ENCODE measurements around the gene TMEM229B.
A peak's percentile ranks its signal among the peaks of the same experiment; 100 is the strongest.

TMEM229B gene

DNA sequence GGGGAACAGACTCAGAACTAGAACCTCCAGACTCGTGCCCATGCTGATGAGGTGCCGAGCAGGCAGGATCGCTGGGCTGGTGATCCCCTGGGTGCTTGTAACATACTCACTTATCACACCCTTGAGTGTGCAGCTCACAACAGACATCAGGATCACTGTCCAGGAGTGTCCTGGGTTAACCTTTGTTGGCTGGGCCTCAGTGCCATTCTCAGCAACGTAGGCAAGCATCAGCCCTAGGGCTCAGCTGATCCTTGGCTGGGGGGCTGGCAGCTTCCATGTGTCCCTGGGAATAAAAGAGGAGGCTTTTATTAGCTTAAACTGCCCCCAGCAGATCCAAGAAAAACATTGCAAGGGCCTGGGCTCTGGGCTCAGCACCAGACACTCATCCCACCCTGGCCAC is 1.6 kb downstream of the TMEM229B start:
- no peak for DNase-seq (ENCODE audit: low read depth, low spot score)
- in situ Hi-C loops (cut with HindIII; ENCODE audit: low sequenced_read_pairs): no loop called here
- TF ChIP-seq, protein P1, sequence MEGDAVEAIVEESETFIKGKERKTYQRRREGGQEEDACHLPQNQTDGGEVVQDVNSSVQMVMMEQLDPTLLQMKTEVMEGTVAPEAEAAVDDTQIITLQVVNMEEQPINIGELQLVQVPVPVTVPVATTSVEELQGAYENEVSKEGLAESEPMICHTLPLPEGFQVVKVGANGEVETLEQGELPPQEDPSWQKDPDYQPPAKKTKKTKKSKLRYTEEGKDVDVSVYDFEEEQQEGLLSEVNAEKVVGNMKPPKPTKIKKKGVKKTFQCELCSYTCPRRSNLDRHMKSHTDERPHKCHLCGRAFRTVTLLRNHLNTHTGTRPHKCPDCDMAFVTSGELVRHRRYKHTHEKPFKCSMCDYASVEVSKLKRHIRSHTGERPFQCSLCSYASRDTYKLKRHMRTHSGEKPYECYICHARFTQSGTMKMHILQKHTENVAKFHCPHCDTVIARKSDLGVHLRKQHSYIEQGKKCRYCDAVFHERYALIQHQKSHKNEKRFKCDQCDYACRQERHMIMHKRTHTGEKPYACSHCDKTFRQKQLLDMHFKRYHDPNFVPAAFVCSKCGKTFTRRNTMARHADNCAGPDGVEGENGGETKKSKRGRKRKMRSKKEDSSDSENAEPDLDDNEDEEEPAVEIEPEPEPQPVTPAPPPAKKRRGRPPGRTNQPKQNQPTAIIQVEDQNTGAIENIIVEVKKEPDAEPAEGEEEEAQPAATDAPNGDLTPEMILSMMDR (IDR thresholded peaks at IDR 0.05; ENCODE audit: low read depth, low read length): no peak
- no peak overlapping the region for H3K4me3 ChIP-seq (ENCODE audit: low read depth, low read length)

DNA sequence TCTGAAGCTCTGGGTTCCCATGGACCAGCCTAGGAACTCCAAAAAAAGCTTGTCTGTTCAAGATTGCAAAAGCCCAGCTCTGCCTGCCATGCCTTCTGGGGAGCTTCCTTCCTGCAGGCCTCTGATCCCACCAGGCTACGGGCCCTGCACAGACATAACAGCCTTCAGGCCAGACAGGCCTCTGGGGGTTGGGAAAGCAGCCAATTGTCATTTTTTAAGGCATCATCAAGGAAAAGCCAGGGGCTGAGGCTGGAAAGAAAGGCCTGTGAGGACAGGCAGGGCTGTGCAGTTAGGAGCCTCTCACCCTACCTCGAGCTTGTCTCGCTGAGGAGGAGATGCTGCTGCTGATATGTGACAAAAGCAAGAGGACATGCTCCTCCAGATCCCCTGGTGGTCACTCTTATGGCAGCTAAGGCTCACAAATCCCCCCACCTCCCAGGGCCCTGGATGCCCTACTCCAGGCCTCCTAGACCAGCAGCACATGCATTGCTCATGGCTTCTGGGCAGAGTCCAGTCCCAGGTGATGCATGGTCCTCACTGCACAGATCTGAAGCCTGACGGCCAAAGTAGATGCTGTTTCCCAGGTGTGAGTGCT is 2.9 kb downstream of the TMEM229B start:
- peak; percentile 19 for DNase-seq (ENCODE audit: low read depth, low spot score)
- H3K4me3 ChIP-seq (ENCODE audit: low read depth, low read length): no peak overlapping the region
- TF ChIP-seq, protein P1 (IDR thresholded peaks at IDR 0.05; ENCODE audit: low read depth, low read length): no peak
- in situ Hi-C loops (cut with HindIII; ENCODE audit: low sequenced_read_pairs): no loop called here

DNA sequence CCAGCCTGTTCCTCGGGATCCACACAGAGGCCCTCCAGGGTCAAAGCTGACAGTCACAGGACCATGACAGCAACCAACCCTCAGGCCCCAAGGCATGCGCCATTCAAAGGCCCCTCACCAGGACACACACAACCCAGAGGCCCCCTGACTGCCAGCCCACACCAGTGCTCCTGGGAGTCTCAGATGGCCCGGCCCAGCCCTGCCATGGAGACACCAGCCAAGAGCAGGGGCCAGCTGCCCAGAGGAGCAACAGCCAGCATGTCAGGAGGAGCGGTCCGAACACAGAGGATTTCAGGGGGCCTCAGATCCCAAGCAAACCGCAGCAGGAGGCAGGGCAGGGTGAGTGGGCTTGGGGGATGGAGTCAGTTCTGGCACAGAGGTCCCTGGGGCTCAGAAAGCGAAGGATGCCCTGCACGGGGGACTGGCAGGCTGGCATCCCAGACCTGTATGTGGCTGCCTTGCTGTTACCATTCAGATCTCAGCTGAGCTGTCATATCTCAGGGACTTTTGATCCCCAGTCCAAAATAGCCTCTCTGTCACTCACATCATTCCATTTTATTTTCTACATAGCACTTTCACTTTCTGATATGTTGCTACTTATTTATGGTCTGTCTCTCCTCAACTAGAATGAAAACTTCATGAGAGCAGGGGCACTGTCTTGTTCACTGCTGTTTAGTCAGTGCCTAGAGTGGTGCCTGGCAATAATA is 4.8 kb downstream of the TMEM229B start:
- TF ChIP-seq, protein P1 (IDR thresholded peaks at IDR 0.05; ENCODE audit: low read depth, low read length): no peak
- DNase-seq (ENCODE audit: low read depth, low spot score): no peak
- in situ Hi-C loops (cut with HindIII; ENCODE audit: low sequenced_read_pairs): no loop called here
- no peak overlapping the region for H3K4me3 ChIP-seq (ENCODE audit: low read depth, low read length)

DNA sequence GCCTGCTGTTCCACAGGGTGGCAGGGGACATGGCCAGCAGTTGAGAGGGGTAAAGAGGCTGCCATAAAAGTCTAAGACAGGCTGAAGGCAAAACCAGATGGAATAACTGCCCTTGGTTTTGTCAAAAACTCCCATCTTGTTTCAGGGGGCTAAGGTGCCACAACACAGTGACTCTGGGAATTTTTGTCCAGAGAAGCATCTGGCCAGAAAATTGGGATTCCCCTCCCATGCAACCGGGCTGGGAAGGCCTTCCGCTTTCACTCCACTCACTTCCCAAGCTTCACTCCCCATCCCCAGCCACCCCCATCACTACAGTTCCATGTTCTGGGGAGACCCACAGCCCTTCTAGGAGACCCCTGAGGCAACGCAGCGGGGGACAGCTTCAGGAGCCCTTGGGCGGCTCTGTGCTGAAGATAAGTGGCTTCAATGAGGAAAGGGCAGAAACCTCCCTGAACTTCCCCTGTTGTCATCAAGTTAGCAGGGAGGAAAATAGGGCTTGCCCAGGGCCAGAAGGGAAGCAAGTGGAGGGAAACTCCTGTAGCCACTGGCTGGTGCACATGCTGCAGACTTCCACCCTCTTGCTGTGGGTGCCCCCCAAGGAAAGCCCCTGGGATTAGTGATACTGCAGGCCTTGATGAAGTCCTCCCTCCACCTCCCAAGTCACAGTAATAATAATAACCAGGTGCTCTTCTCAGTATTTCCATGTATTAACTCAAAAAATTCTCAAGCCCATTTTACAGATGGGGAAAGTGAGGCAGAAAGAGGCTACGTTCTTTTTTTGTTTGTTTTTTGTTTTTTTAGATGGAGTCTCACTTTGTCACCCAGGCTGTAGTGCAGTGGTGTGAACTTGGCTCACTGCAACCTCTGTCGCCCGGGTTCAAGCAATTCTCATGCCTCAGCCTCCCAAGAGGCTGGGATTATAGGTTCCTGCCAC is 6.0 kb downstream of the TMEM229B start:
- DNase-seq (ENCODE audit: low read depth, low spot score): no peak
- in situ Hi-C loops (cut with HindIII; ENCODE audit: low sequenced_read_pairs): no loop called here
- TF ChIP-seq, protein P1 (IDR thresholded peaks at IDR 0.05; ENCODE audit: low read depth, low read length): no peak
- H3K4me3 ChIP-seq (ENCODE audit: low read depth, low read length): no peak overlapping the region

- TF ChIP-seq, protein P1 (IDR thresholded peaks at IDR 0.05; ENCODE audit: low read depth, low read length): no peak
- H3K4me3 ChIP-seq (ENCODE audit: low read depth, low read length): no peak overlapping the region
- in situ Hi-C loops (cut with HindIII; ENCODE audit: low sequenced_read_pairs): no loop called here
- DNase-seq (ENCODE audit: low read depth, low spot score): no peak
Observed at GRCh38 chr14:67480011-67480410, 8.5 kb downstream of the TMEM229B start.

DNA sequence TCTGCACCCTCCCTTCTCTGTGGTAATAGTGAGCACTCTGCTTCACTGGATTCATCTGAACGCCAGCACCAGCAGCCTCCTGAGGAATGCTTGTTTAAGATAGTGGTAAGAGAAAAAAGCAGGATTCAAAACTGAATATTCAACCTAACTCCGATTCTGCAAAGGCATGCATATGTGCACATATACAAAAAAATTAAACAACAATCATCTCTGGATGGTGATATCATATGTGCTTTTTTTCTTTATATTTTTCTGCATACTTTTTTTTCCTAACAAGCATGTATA is 9.8 kb downstream of the TMEM229B start:
- TF ChIP-seq, protein P1 (IDR thresholded peaks at IDR 0.05; ENCODE audit: low read depth, low read length): no peak
- DNase-seq (ENCODE audit: low read depth, low spot score): no peak
- no peak overlapping the region for H3K4me3 ChIP-seq (ENCODE audit: low read depth, low read length)
- in situ Hi-C loops (cut with HindIII; ENCODE audit: low sequenced_read_pairs): no loop called here

All from astrocyte of the spinal cord (primary cell).